GM23338 (cell line): ENCODE data around the gene HDAC9.

Experiments
- CREB1 ChIP-seq: fragments of 250-450 bp; sonication (Bioruptor Pico); IDR thresholded peaks from 2 replicates; pipeline ENCODE4 v1.5.0; 2020; ENCODE audit warnings: low read depth, mild to moderate bottlenecking, moderate library complexity
- EZH2 ChIP-seq: fragments of 200-600 bp; sonication (generic); IDR thresholded peaks from one replicate; pipeline ENCODE4 v1.8.0; 2017; ENCODE audit warnings: antibody characterized with exemption, mild to moderate bottlenecking, low read depth; ENCODE audit not compliant: unreplicated experiment
- EZH2phosphoT487 ChIP-seq: fragments of 200-600 bp; sonication (generic); IDR thresholded peaks from one replicate; pipeline ENCODE4 v1.8.1; 2018; ENCODE audit warnings: antibody characterized with exemption; ENCODE audit not compliant: unreplicated experiment
- JUNB ChIP-seq: IDR thresholded peaks from one replicate; pipeline ENCODE4 v1.6.1; 2016; ENCODE audit warnings: antibody characterized with exemption; ENCODE audit not compliant: unreplicated experiment
- NANOG ChIP-seq: IDR thresholded peaks from 2 replicates; pipeline ENCODE4 v1.6.1; 2016; ENCODE audit warnings: antibody characterized with exemption, borderline replicate concordance
- POLR2AphosphoS5 ChIP-seq: IDR thresholded peaks from 2 replicates; pipeline ENCODE4 v1.6.1; 2016; ENCODE audit warnings: antibody characterized with exemption, low read depth
- STAT1 ChIP-seq: IDR thresholded peaks from one replicate; pipeline ENCODE4 v1.6.1; 2016; ENCODE audit warnings: antibody characterized with exemption; ENCODE audit not compliant: unreplicated experiment
- ZNF114 ChIP-seq: fragments of 250-450 bp; sonication (Bioruptor Pico); IDR thresholded peaks from 2 replicates; pipeline ENCODE4 v1.5.0; 2020; ENCODE audit warnings: mild to moderate bottlenecking, moderate library complexity
- ZNF331 ChIP-seq: fragments of 250-450 bp; sonication (Bioruptor Pico); IDR thresholded peaks from 2 replicates; pipeline ENCODE4 v1.5.0; 2020; ENCODE audit warnings: low read depth, mild to moderate bottlenecking, moderate library complexity
- TF ChIP-seq, protein P1 (sequence below), 2 experiments: fragments of 200-600 bp in 1 of 2; sonication (generic) in 1 of 2; conservative IDR thresholded peaks; 2 replicates each; pipeline versions ENCODE4 v1.5.1 to v1.6.1; 2016 to 2017; ENCODE audit warnings: antibody characterized with exemption in 2 of 2, low read depth in 2 of 2, mild to moderate bottlenecking in 2 of 2, moderate library complexity in 1 of 2
- TF ChIP-seq, protein P2 (sequence below): IDR thresholded peaks from one replicate; pipeline ENCODE4 v1.6.1; 2018; ENCODE audit warnings: antibody characterized with exemption; ENCODE audit not compliant: unreplicated experiment
- TF ChIP-seq, protein P3 (sequence below): IDR thresholded peaks from 2 replicates; pipeline ENCODE4 v1.6.1; 2016; ENCODE audit warnings: antibody characterized with exemption
- TF ChIP-seq, protein P4 (sequence below): fragments of 250-450 bp; sonication (Bioruptor Pico); IDR thresholded peaks from 2 replicates; pipeline ENCODE4 v1.5.0; 2020; ENCODE audit warnings: mild to moderate bottlenecking, moderate library complexity

DNA sequence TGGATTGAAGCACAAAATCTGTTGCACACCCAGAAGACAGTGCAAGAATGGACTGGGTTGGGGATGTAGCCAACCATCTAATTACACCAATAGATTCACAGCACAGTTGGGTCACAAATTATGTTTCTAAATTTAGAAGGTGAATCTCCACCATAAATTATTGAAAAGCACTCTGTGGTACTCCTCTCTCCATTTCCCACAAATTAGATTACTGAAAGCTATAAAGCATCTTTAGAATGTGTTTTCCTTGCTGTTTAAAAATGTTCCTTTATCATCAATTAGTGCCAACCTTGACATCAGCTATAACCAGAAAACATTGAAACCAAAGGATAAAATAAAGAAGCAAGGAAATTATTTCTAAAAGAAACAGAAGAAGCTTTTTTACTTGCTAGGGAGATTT lies 39.9 kb upstream of the HDAC9 start:
- TF ChIP-seq, protein P1, sequence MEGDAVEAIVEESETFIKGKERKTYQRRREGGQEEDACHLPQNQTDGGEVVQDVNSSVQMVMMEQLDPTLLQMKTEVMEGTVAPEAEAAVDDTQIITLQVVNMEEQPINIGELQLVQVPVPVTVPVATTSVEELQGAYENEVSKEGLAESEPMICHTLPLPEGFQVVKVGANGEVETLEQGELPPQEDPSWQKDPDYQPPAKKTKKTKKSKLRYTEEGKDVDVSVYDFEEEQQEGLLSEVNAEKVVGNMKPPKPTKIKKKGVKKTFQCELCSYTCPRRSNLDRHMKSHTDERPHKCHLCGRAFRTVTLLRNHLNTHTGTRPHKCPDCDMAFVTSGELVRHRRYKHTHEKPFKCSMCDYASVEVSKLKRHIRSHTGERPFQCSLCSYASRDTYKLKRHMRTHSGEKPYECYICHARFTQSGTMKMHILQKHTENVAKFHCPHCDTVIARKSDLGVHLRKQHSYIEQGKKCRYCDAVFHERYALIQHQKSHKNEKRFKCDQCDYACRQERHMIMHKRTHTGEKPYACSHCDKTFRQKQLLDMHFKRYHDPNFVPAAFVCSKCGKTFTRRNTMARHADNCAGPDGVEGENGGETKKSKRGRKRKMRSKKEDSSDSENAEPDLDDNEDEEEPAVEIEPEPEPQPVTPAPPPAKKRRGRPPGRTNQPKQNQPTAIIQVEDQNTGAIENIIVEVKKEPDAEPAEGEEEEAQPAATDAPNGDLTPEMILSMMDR (conservative IDR thresholded peaks at IDR 0.05; ENCODE audit: low read depth in 2 of 2), result no peak
- TF ChIP-seq, protein P2, sequence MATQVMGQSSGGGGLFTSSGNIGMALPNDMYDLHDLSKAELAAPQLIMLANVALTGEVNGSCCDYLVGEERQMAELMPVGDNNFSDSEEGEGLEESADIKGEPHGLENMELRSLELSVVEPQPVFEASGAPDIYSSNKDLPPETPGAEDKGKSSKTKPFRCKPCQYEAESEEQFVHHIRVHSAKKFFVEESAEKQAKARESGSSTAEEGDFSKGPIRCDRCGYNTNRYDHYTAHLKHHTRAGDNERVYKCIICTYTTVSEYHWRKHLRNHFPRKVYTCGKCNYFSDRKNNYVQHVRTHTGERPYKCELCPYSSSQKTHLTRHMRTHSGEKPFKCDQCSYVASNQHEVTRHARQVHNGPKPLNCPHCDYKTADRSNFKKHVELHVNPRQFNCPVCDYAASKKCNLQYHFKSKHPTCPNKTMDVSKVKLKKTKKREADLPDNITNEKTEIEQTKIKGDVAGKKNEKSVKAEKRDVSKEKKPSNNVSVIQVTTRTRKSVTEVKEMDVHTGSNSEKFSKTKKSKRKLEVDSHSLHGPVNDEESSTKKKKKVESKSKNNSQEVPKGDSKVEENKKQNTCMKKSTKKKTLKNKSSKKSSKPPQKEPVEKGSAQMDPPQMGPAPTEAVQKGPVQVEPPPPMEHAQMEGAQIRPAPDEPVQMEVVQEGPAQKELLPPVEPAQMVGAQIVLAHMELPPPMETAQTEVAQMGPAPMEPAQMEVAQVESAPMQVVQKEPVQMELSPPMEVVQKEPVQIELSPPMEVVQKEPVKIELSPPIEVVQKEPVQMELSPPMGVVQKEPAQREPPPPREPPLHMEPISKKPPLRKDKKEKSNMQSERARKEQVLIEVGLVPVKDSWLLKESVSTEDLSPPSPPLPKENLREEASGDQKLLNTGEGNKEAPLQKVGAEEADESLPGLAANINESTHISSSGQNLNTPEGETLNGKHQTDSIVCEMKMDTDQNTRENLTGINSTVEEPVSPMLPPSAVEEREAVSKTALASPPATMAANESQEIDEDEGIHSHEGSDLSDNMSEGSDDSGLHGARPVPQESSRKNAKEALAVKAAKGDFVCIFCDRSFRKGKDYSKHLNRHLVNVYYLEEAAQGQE, result no peak
- TF ChIP-seq ZNF114 (no peak), POLR2AphosphoS5 (no peak), JUNB (no peak), EZH2 (no peak), EZH2phosphoT487 (no peak), CREB1 (CRISPR knock-in tag) (no peak), STAT1 (no peak), NANOG (no peak), ZNF331 (CRISPR knock-in tag) (no peak)
- TF ChIP-seq, protein P3, sequence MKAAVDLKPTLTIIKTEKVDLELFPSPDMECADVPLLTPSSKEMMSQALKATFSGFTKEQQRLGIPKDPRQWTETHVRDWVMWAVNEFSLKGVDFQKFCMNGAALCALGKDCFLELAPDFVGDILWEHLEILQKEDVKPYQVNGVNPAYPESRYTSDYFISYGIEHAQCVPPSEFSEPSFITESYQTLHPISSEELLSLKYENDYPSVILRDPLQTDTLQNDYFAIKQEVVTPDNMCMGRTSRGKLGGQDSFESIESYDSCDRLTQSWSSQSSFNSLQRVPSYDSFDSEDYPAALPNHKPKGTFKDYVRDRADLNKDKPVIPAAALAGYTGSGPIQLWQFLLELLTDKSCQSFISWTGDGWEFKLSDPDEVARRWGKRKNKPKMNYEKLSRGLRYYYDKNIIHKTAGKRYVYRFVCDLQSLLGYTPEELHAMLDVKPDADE, result no peak
- TF ChIP-seq, protein P4, sequence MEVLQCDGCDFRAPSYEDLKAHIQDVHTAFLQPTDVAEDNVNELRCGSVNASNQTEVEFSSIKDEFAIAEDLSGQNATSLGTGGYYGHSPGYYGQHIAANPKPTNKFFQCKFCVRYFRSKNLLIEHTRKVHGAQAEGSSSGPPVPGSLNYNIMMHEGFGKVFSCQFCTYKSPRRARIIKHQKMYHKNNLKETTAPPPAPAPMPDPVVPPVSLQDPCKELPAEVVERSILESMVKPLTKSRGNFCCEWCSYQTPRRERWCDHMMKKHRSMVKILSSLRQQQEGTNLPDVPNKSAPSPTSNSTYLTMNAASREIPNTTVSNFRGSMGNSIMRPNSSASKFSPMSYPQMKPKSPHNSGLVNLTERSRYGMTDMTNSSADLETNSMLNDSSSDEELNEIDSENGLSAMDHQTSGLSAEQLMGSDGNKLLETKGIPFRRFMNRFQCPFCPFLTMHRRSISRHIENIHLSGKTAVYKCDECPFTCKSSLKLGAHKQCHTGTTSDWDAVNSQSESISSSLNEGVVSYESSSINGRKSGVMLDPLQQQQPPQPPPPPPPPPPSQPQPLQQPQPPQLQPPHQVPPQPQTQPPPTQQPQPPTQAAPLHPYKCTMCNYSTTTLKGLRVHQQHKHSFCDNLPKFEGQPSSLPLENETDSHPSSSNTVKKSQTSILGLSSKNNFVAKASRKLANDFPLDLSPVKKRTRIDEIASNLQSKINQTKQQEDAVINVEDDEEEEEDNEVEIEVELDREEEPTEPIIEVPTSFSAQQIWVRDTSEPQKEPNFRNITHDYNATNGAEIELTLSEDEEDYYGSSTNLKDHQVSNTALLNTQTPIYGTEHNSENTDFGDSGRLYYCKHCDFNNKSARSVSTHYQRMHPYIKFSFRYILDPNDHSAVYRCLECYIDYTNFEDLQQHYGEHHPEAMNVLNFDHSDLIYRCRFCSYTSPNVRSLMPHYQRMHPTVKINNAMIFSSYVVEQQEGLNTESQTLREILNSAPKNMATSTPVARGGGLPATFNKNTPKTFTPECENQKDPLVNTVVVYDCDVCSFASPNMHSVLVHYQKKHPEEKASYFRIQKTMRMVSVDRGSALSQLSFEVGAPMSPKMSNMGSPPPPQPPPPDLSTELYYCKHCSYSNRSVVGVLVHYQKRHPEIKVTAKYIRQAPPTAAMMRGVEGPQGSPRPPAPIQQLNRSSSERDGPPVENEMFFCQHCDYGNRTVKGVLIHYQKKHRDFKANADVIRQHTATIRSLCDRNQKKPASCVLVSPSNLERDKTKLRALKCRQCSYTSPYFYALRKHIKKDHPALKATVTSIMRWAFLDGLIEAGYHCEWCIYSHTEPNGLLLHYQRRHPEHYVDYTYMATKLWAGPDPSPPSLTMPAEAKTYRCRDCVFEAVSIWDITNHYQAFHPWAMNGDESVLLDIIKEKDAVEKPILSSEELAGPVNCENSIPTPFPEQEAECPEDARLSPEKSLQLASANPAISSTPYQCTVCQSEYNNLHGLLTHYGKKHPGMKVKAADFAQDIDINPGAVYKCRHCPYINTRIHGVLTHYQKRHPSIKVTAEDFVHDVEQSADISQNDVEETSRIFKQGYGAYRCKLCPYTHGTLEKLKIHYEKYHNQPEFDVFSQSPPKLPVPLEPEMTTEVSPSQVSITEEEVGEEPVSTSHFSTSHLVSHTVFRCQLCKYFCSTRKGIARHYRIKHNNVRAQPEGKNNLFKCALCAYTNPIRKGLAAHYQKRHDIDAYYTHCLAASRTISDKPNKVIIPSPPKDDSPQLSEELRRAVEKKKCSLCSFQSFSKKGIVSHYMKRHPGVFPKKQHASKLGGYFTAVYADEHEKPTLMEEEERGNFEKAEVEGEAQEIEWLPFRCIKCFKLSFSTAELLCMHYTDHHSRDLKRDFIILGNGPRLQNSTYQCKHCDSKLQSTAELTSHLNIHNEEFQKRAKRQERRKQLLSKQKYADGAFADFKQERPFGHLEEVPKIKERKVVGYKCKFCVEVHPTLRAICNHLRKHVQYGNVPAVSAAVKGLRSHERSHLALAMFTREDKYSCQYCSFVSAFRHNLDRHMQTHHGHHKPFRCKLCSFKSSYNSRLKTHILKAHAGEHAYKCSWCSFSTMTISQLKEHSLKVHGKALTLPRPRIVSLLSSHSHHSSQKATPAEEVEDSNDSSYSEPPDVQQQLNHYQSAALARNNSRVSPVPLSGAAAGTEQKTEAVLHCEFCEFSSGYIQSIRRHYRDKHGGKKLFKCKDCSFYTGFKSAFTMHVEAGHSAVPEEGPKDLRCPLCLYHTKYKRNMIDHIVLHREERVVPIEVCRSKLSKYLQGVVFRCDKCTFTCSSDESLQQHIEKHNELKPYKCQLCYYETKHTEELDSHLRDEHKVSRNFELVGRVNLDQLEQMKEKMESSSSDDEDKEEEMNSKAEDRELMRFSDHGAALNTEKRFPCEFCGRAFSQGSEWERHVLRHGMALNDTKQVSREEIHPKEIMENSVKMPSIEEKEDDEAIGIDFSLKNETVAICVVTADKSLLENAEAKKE (CRISPR knock-in tag), result no peak
